HCT116 (cell line): ENCODE results near the gene C4A. TPM values are rescaled to one million over a fixed set of nuclear protein-coding genes. Genes with fewer than 3 reads are reported as not detected.

Experiments
- ATAC-seq: fragments of 200-7000 bp; cut with Tn5 transposase; 2 replicates; pipeline ENCODE4 v1.9.1; 2020; ENCODE audit warnings: mild to moderate bottlenecking, moderate library complexity
- BruUV-seq: library from RNA; stranded (reverse); fragments of 400-500 nt; replicated peaks from 2 replicates; lab custom pipeline; 2021; lab: Mats Ljungman, UMichigan
- CTCF ChIA-PET: fragments of 300-600 bp; sonication (Branson Sonifier 250); formaldehyde crosslinking; loops from one replicate; lab custom pipeline; 2021; ENCODE audit warnings: antibody characterized with exemption; lab: Charles Lee
- POLR2A ChIA-PET: fragments of 300-600, 350-600 bp; sonication (Branson Sonifier 250); formaldehyde crosslinking; loops from one replicate; lab custom pipeline; 2021; ENCODE audit warnings: antibody characterized with exemption; lab: Charles Lee
- RAD21 ChIA-PET, 2 experiments: fragments of 300-600 bp; sonication (Branson Sonifier 250); formaldehyde crosslinking; loops; one replicate each; lab custom pipeline; 2023; ENCODE audit warnings: low total read pairs in 2 of 2; ENCODE audit not compliant: uncharacterized antibody in 2 of 2, unreplicated experiment in 2 of 2, low non-redundant PET in 1 of 2; lab: Charles Lee
- DNase-seq: peaks from one replicate; pipeline ENCODE4 v3.0.0-alpha.2; 2010; ENCODE audit warnings: low read depth, low spot score
- H2AFZ ChIP-seq: fragments of 200-600 bp; shearing (Covaris generic), sonication (generic); 2 replicates; pipeline ENCODE4 v1.6.1; 2017; ENCODE audit warnings: low read depth, mixed run types, mixed read lengths, antibody characterized with exemption, low read length; ENCODE audit not compliant: poor library complexity, severe bottlenecking
- H3K27ac ChIP-seq: 2 replicates; pipeline ENCODE4 v1.5.1; 2012; ENCODE audit warnings: low read depth, low read length
- H3K27me3 ChIP-seq: fragments of 200-600 bp; sonication (generic); 2 replicates; pipeline ENCODE4 v1.6.1; 2016; ENCODE audit warnings: mixed run types, low read length, mixed read lengths; ENCODE audit not compliant: insufficient read depth
- H3K36me3 ChIP-seq, 2 experiments: fragments of 200-500 bp in 1 of 2; fragments of 200-600 bp in 1 of 2; sonication (Bioruptor generic) in 1 of 2; sonication (generic) in 1 of 2; 2 replicates each; pipeline versions ENCODE4 v1.5.1 to v1.6.1; 2014 to 2016; ENCODE audit warnings: low read length in 2 of 2, inconsistent platforms in 1 of 2, mixed read lengths in 1 of 2, mixed run types in 1 of 2; ENCODE audit not compliant: insufficient read depth in 2 of 2, control insufficient read depth in 1 of 2
- H3K4me1 ChIP-seq, 2 experiments: fragments of 200-600 bp in 1 of 2; sonication (generic) in 1 of 2; 2 replicates each; pipeline versions ENCODE4 v1.5.1 to v1.6.1; 2012 to 2017; ENCODE audit warnings: low read length in 2 of 2, inconsistent platforms in 1 of 2, mild to moderate bottlenecking in 1 of 2, mixed read lengths in 1 of 2, mixed run types in 1 of 2, moderate library complexity in 1 of 2; ENCODE audit not compliant: insufficient read depth in 2 of 2, control insufficient read depth in 1 of 2
- H3K4me2 ChIP-seq: fragments of 200-600 bp; sonication (generic); 2 replicates; pipeline ENCODE4 v1.6.1; 2017; ENCODE audit warnings: mixed run types, low read length, mixed read lengths
- H3K4me3 ChIP-seq, 2 experiments: fragments of 200-600 bp in 1 of 2; sonication (generic) in 1 of 2; replicated peaks in 1 of 2; 2 replicates each; pipeline ENCODE4 v1.5.1; 2011 to 2016; ENCODE audit warnings: low read length in 2 of 2, control low read depth in 1 of 2, low read depth in 1 of 2, mild to moderate bottlenecking in 1 of 2, mixed read lengths in 1 of 2, mixed run types in 1 of 2
- H3K79me2 ChIP-seq: fragments of 200-600 bp; sonication (generic); 2 replicates; pipeline ENCODE4 v1.6.1; 2017; ENCODE audit warnings: mild to moderate bottlenecking, mixed run types, low read length, moderate library complexity, mixed read lengths; ENCODE audit not compliant: insufficient read depth
- H3K9ac ChIP-seq: fragments of 200-600 bp; sonication (generic); 2 replicates; pipeline ENCODE4 v1.6.1; 2016; ENCODE audit warnings: low read length, mixed read lengths
- H3K9me2 ChIP-seq: fragments of 200-600 bp; sonication (generic), shearing (Covaris generic); 2 replicates; pipeline ENCODE4 v1.6.1; 2017; ENCODE audit warnings: mixed run types, mild to moderate bottlenecking, moderate library complexity; ENCODE audit not compliant: insufficient read depth
- H3K9me3 ChIP-seq, 2 experiments: fragments of 200-500 bp in 1 of 2; fragments of 200-600 bp in 1 of 2; sonication (Bioruptor generic) in 1 of 2; sonication (generic) in 1 of 2; 2 replicates each; pipeline ENCODE4 v1.6.1; 2014 to 2017; ENCODE audit warnings: low read length in 2 of 2, mixed read lengths in 2 of 2, inconsistent platforms in 1 of 2, low read depth in 1 of 2, mild to moderate bottlenecking in 1 of 2, mixed run types in 1 of 2, moderate library complexity in 1 of 2; ENCODE audit not compliant: control insufficient read depth in 1 of 2, insufficient read depth in 1 of 2
- H4K20me1 ChIP-seq: fragments of 200-600 bp; sonication (generic), shearing (Covaris generic); 2 replicates; pipeline ENCODE4 v1.6.1; 2017; ENCODE audit warnings: mixed run types, mild to moderate bottlenecking, moderate library complexity; ENCODE audit not compliant: insufficient read depth
- ATF3 ChIP-seq: IDR thresholded peaks from 2 replicates; pipeline ENCODE4 v1.6.1; 2012
- CBX3 ChIP-seq: IDR thresholded peaks from 2 replicates; pipeline ENCODE4 v1.6.1; 2012; ENCODE audit warnings: low read depth
- CTCF ChIP-seq, 3 experiments: fragments of 200-600 bp in 1 of 3; sonication (generic) in 1 of 3; IDR thresholded peaks in 2 of 3; conservative IDR thresholded peaks in 1 of 3; 2 replicates each; pipeline ENCODE4 v1.5.1; 2012 to 2017; ENCODE audit warnings: low read depth in 2 of 3, low read length in 2 of 3, antibody characterized with exemption in 1 of 3, borderline replicate concordance in 1 of 3, control low read depth in 1 of 3, mild to moderate bottlenecking in 1 of 3, mixed read lengths in 1 of 3, mixed run types in 1 of 3, moderate library complexity in 1 of 3; ENCODE audit not compliant: insufficient read depth in 1 of 3
- EGR1 ChIP-seq: IDR thresholded peaks from 2 replicates; pipeline ENCODE4 v1.6.1; 2012; ENCODE audit warnings: low read depth
- ELF1 ChIP-seq: IDR thresholded peaks from 2 replicates; pipeline ENCODE4 v1.6.1; 2012; ENCODE audit warnings: low read depth, borderline replicate concordance
- EZH2 ChIP-seq: fragments of 200-600 bp; sonication (generic); IDR thresholded peaks from 2 replicates; pipeline ENCODE4 v1.6.1; 2017; ENCODE audit warnings: antibody characterized with exemption, mixed run types
- FOSL1 ChIP-seq: IDR thresholded peaks from 2 replicates; pipeline ENCODE4 v1.6.1; 2012; ENCODE audit warnings: low read depth
- JUND ChIP-seq: IDR thresholded peaks from 2 replicates; pipeline ENCODE4 v1.6.1; 2012
- MAX ChIP-seq: IDR thresholded peaks from 2 replicates; pipeline ENCODE4 v1.6.1; 2012
- POLR2AphosphoS5 ChIP-seq: IDR thresholded peaks from 2 replicates; pipeline ENCODE4 v1.6.1; 2011; ENCODE audit warnings: mild to moderate bottlenecking, low read depth, low read length, moderate library complexity
- RAD21 ChIP-seq: IDR thresholded peaks from 2 replicates; pipeline ENCODE4 v1.6.1; 2012; ENCODE audit warnings: low read depth, mild to moderate bottlenecking
- REST ChIP-seq: IDR thresholded peaks from 2 replicates; pipeline ENCODE4 v1.6.1; 2012; ENCODE audit warnings: low read depth
- SIN3A ChIP-seq: IDR thresholded peaks from 2 replicates; pipeline ENCODE4 v1.6.1; 2012; ENCODE audit warnings: low read depth
- SRF ChIP-seq: IDR thresholded peaks from 2 replicates; pipeline ENCODE4 v1.6.1; 2012; ENCODE audit warnings: low read depth
- ZBTB33 ChIP-seq: IDR thresholded peaks from 2 replicates; pipeline ENCODE4 v1.6.1; 2011; ENCODE audit warnings: mild to moderate bottlenecking, low read length, moderate library complexity; ENCODE audit not compliant: insufficient replicate concordance; ENCODE audit errors: extremely low read depth
- ZFX ChIP-seq: fragments of 450-650 bp; IDR thresholded peaks from 2 replicates; pipeline ENCODE4 v1.6.1; 2017
- intact Hi-C: fragments of 100-400 bp; cut with micrococcal nuclease; formaldehyde crosslinking; loops from 2 replicates; pipeline ENCODE4 v1.10.0; 2022
- total RNA-seq: library from RNA; stranded (reverse); gene quantifications from one replicate; pipeline ENCODE4 v1.2.1, GENCODE V29; 2021; ENCODE audit not compliant: unreplicated experiment

Gene C4A
- total RNA-seq, 1 experiment from 2014 or later, result 5.1 TPM

- TF ChIP-seq ZBTB33, result no peak
- no peak for TF ChIP-seq ZFX
- no peak for TF ChIP-seq CTCF (IDR thresholded peaks at IDR 0.05 in 2 of 3, conservative IDR thresholded peaks at IDR 0.05 in 1 of 3; ENCODE audit: borderline replicate concordance in 1 of 3, insufficient read depth in 1 of 3, low read depth in 2 of 3, low read length in 2 of 3)
- TF ChIP-seq ELF1, result no peak
- no peak for TF ChIP-seq SRF
- no peak for TF ChIP-seq JUND
- no peak for TF ChIP-seq FOSL1
- TF ChIP-seq POLR2AphosphoS5, result no peak
- TF ChIP-seq SIN3A, result no peak
- no peak for TF ChIP-seq ATF3
- no peak for TF ChIP-seq EGR1
- no peak for TF ChIP-seq MAX
Measured at GRCh38 chr6:31967926-31968320, 13.9 kb upstream of the C4A start (continued).

- no peak overlapping the region for H3K4me2 ChIP-seq
- DNase-seq (no peak), ATAC-seq (no peak)
- POLR2A ChIA-PET, result interaction anchor here (1.4 kb wide), 1 partner anchor 9 kb away, joined by 3 read pairs; the partner anchor contains the start of gene SKIC2
- intact Hi-C loops, result no loop called here
- TF ChIP-seq CBX3 (no peak), ZBTB33 (no peak), JUND (no peak), EGR1 (no peak), SRF (no peak), RAD21 (no peak), REST (no peak), EZH2 (no peak)
- TF ChIP-seq, all 23 proteins: peak for 0
- H3K27ac ChIP-seq, result no peak overlapping the region
- H4K20me1 ChIP-seq, result no peaks in the 10 kb centered on the region
- H3K36me3 ChIP-seq, result peaks cover 28 to 39% of the 10 kb centered on the region in 2 experiments; a peak in 3 of 4 replicates
- BruUV-seq, result no TSS peak
- H3K79me2 ChIP-seq, result peaks cover 24% of the 10 kb centered on the region
- no peak overlapping the region for H2AFZ ChIP-seq
- no peaks in the 10 kb centered on the region for H3K9me2 ChIP-seq
- H3K4me3 ChIP-seq, result no peak overlapping the region
- ChIA-PET CTCF (no interaction called here), RAD21 (no interaction called here)
- no peak overlapping the region for H3K9ac ChIP-seq
- no peaks in the 10 kb centered on the region for H3K27me3 ChIP-seq
- H3K9me3 ChIP-seq, result no peaks in the 10 kb centered on the region
- H3K4me1 ChIP-seq, result peaks cover 3 to 21% of the 10 kb centered on the region in 2 experiments; a peak in 3 of 4 replicates
Measured at GRCh38 chr6:31968326-31968725, 13.5 kb upstream of the C4A start.
